Ishikawa (cell line): Measurements from ENCODE around the gene NFKBIA.

Experiments
- CEBPB ChIP-seq: IDR thresholded peaks from 2 replicates; pipeline ENCODE4 v1.6.1; 2012
- CREB1 ChIP-seq: IDR thresholded peaks from 2 replicates; pipeline ENCODE4 v1.6.1; 2012; ENCODE audit warnings: low read depth
- EGR1 ChIP-seq: IDR thresholded peaks from 2 replicates; pipeline ENCODE4 v1.6.1; 2012
- EP300 ChIP-seq: IDR thresholded peaks from 2 replicates; pipeline ENCODE4 v1.6.1; 2012; ENCODE audit warnings: borderline replicate concordance
- FOXM1 ChIP-seq: IDR thresholded peaks from 2 replicates; pipeline ENCODE4 v1.6.1; 2012; ENCODE audit warnings: low read depth, borderline replicate concordance
- NFIC ChIP-seq: IDR thresholded peaks from 2 replicates; pipeline ENCODE4 v1.6.1; 2012
- RAD21 ChIP-seq: IDR thresholded peaks from 2 replicates; pipeline ENCODE4 v1.6.1; 2012; ENCODE audit warnings: low read depth
- REST ChIP-seq: IDR thresholded peaks from 2 replicates; pipeline ENCODE4 v1.6.1; 2012; ENCODE audit warnings: low read depth, mild to moderate bottlenecking
- TAF1 ChIP-seq: IDR thresholded peaks from 2 replicates; pipeline ENCODE4 v1.6.1; 2012; ENCODE audit warnings: low read depth, mild to moderate bottlenecking
- TCF12 ChIP-seq: IDR thresholded peaks from 2 replicates; pipeline ENCODE4 v1.6.1; 2012; ENCODE audit warnings: low read depth
- TEAD4 ChIP-seq: IDR thresholded peaks from 2 replicates; pipeline ENCODE4 v1.6.1; 2012
- YY1 ChIP-seq: IDR thresholded peaks from 2 replicates; pipeline ENCODE4 v1.6.1; 2012; ENCODE audit warnings: low read depth
- ZBTB7A ChIP-seq: IDR thresholded peaks from 2 replicates; pipeline ENCODE4 v1.6.1; 2012; ENCODE audit warnings: low read depth
- TF ChIP-seq, protein P1 (sequence below): IDR thresholded peaks from 2 replicates; pipeline ENCODE4 v1.6.1; 2012
- TF ChIP-seq, protein P2 (sequence below): IDR thresholded peaks from 2 replicates; pipeline ENCODE4 v1.6.1; 2012

The NFKBIA gene

DNA sequence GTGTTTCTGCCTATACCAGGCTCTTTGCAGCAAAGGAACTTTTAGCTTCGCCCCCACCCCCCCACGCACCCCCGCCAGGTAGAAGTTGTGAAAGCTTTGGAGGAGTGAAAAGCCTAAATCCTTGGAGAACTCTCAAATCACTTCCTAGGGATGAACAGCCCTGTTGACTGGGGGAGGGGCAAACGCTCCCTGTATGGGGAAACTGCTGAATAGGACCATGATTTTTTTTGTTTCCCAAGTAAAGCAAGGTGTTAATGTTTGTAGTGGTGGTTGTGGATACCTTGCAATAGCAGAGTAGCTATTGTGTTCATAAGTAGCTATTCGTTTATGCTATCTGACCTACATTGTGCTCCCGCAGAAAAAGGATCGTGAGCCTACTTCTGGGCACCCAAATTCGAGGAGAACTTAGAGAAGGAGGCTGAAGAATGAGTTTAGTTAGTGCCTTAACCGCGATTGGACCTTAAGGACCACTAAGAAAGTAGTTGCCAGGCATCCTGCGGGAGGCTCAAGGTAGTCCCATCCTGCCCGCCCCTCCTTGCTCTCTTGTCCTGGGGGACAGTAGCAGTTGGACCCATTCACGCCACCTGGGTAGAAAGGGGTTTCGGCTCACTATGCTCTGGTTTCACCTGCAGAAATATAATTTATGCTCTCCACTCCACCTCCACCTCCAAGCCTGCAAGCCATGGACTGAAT is 901 bp upstream of the NFKBIA start:
- TF ChIP-seq EP300 = no peak
- no peak for TF ChIP-seq NFIC
- no peak for TF ChIP-seq CREB1

- TF ChIP-seq ZBTB7A = no peak
- TF ChIP-seq CREB1 = no peak
- no peak for TF ChIP-seq REST
- peak; percentile 61; the same call in 1 of the 2 replicates for TF ChIP-seq FOXM1
- peak; percentile 28; the same call in 1 of the 2 replicates for TF ChIP-seq EGR1
- TF ChIP-seq TEAD4 = peak; percentile 62; the same call in 1 of the 2 replicates
- TF ChIP-seq, protein P1, sequence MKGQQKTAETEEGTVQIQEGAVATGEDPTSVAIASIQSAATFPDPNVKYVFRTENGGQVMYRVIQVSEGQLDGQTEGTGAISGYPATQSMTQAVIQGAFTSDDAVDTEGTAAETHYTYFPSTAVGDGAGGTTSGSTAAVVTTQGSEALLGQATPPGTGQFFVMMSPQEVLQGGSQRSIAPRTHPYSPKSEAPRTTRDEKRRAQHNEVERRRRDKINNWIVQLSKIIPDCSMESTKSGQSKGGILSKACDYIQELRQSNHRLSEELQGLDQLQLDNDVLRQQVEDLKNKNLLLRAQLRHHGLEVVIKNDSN = no peak
- peak; percentile 90 for TF ChIP-seq EP300
- peak; percentile 25 for TF ChIP-seq RAD21
- peak; percentile 100 for TF ChIP-seq CEBPB
- no peak for TF ChIP-seq TAF1
- TF ChIP-seq, protein P2, sequence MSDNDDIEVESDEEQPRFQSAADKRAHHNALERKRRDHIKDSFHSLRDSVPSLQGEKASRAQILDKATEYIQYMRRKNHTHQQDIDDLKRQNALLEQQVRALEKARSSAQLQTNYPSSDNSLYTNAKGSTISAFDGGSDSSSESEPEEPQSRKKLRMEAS = peak; percentile 87
- TF ChIP-seq TCF12 = peak; percentile 91
- no peak for TF ChIP-seq YY1
- peak; percentile 93 for TF ChIP-seq NFIC
These were observed 723 bp downstream of the NFKBIA start for GRCh38 chr14:35403603-35404448.

GRCh38 chr14:35403114-35403602 is 1.4 kb downstream of the NFKBIA start:
- no peak for TF ChIP-seq TEAD4
- no peak for TF ChIP-seq CREB1
- no peak for TF ChIP-seq ZBTB7A
- no peak for TF ChIP-seq TAF1
- TF ChIP-seq EP300 = no peak
- TF ChIP-seq FOXM1 = no peak
- TF ChIP-seq RAD21 = no peak
- TF ChIP-seq CEBPB = no peak
- TF ChIP-seq EGR1 = no peak

- TF ChIP-seq FOXM1 (no peak), EGR1 (no peak), EP300 (no peak), RAD21 (no peak), NFIC (no peak), ZBTB7A (no peak), YY1 (no peak), TAF1 (no peak), TEAD4 (no peak), REST (no peak), CREB1 (no peak), TCF12 (no peak), CEBPB (no peak)
- TF ChIP-seq, protein P2 = no peak
- TF ChIP-seq, protein P1 = no peak
These were observed 2.0 kb downstream of the NFKBIA start for GRCh38 chr14:35402323-35403113.
